GM19099 (cell line): Measurements from ENCODE around the gene ADAMTS3.

Experiments used
- POLR2A ChIP-seq: IDR thresholded peaks from 3 replicates; pipeline ENCODE4 v1.6.1; 2011; ENCODE audit warnings: low read depth; ENCODE audit not compliant: insufficient read length; ENCODE audit errors: extremely low read depth

Gene ADAMTS3

DNA sequence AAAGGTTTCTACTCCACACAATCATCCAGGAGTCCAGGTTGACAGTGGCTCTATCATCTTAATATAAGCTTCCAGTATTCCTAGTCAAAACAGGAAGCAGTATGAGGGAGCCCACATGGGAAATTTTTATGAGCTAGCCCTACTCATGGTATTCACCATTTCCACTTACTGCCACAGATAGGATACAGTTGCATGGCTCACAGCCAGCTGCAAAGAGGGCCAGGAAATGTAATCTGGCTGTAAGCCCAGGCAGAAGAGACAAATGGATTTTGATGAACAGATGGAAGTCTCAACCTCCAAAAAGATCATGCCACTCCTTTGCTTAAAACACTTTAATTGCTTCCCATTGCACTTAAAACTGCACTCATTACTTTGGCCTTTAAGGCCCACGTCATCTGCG lies 150.6 kb downstream of the ADAMTS3 start:
- no peak for TF ChIP-seq POLR2A

- TF ChIP-seq POLR2A: no peak
Measured at GRCh38 chr4:72410158-72410557, 158.9 kb downstream of the ADAMTS3 start.

DNA sequence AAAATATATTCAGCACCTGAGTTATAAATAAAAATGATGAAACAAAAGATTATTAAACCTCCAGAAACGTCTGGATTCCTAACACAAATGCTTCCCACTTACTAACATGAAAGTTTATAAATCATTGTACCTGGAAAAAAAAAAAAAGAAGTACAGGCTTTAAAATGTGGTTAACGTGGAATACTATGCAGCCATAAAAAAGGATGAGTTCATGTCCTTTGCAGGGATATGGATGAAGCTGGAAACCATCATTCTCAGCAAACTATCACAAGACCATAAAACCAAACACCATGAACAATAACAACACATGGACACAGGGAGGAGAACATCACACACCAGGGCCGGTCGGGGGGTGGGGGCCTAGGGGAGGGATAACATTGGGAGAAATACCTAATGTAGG lies 160.5 kb downstream of the ADAMTS3 start:
- no peak for TF ChIP-seq POLR2A

- TF ChIP-seq POLR2A: no peak
Measured at GRCh38 chr4:72405417-72405816, 163.6 kb downstream of the ADAMTS3 start.

- no peak for TF ChIP-seq POLR2A
Measured at GRCh38 chr4:72397314-72397713, 171.7 kb downstream of the ADAMTS3 start.

DNA sequence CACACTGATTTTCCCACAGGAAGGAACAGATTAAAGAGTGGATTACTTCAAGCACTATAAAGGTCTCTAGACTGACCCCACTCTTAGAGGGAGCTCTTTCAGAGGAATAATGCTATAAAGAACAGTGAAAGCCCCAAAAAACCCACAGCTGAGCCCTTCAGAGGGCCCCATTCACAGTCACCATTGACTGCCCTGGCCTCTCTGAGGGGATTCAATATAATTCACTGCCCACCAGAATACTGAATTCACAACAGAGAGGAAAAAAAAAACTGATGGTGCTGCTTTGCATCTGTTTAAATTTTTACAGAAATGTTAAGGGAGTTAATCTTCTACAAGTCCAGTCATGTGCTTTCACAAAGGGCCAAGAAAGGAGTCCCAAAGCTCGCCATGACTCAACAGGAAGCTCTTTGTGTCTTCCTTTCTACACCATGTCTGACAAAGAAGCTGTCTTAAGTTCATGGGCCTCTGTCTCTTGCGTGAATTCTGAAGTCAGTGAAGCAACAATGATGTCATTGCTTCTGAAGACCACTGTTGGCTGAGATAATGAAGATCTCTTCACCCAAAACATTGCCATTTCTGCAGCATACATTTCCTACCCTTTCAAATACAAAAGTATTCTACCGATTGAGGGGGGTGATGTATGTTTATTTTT lies 174.9 kb downstream of the ADAMTS3 start:
- no peak for TF ChIP-seq POLR2A

GRCh38 chr4:72391281-72391680 lies 177.7 kb downstream of the ADAMTS3 start:
- no peak for TF ChIP-seq POLR2A

- no peak for TF ChIP-seq POLR2A
Measured at GRCh38 chr4:72390409-72390808, 178.6 kb downstream of the ADAMTS3 start.

- TF ChIP-seq POLR2A: no peak
Measured at GRCh38 chr4:72388521-72388920, 180.5 kb downstream of the ADAMTS3 start.

DNA sequence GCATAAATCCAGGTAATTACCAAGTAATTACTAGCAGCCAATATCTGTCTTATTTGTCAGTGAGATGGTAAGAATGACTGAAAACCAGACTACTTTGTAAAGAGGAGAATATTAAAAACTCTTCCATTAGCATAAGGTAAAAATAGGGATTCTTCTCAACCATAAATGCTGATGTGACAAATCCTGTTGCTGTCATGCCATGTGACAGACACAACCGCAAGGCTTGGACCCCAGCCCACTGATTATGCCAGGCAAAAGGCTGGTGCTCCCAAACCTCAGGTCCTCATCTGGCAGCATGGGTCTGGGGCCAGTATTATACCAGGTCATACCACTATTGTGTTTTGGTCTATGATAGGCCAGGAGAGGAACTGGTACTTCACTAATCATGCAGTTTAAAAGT lies 181.1 kb downstream of the ADAMTS3 start:
- TF ChIP-seq POLR2A: no peak

DNA sequence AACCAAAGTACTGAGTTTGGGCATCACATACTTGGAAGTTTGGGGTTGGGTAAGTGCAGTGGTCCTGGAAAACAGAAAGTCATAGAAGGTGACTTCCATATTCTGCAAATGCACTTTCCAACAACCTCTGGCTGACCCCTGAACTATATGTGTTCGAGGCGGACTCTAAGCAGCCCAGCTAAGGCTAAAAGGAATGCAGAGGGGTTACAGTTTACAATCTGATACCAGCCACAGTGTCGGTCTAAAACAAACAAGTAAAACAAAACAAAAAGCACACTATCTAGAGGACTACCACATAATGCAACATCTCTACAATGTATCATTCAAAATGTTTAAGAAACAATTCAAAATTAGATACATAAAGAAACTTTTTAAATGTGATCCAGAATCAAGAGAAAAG lies 185.6 kb downstream of the ADAMTS3 start:
- TF ChIP-seq POLR2A: no peak

GRCh38 chr4:72378901-72379300 lies 190.1 kb downstream of the ADAMTS3 start:
- no peak for TF ChIP-seq POLR2A

GRCh38 chr4:72377491-72378194 lies 191.4 kb downstream of the ADAMTS3 start:
- no peak for TF ChIP-seq POLR2A

GRCh38 chr4:72376901-72377300 lies 192.1 kb downstream of the ADAMTS3 start:
- no peak for TF ChIP-seq POLR2A

DNA sequence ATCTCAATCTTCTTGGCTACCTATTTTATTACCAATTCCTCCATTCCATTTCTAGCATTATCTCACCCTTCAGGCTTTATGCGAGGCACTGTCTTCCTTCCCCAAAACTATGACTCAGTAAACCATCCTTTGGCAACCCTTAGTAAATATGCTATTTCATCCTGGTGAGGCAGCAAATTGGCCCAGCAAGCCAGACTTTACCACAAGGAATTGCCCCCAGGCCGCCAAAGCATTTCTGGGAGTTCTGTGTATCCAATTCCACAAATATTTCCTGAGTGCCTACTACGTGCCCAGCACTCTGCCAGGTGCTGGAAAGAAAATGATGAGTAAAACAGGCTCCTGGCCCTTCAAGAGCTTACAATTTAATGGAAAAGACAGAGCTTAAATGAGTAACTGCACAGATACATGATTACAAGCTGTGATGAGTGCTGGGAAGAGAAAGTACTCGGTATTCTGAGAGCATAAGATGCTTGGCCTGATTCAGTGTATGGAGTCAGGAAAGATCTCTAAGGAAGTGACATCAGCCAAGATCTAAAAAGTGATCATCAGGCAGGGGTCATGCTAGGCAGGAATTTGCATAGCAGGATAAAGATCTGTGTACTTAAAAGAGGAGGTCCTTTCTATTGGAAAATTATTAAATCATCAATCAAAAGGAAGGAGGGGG lies 193.8 kb downstream of the ADAMTS3 start:
- TF ChIP-seq POLR2A: no peak

DNA sequence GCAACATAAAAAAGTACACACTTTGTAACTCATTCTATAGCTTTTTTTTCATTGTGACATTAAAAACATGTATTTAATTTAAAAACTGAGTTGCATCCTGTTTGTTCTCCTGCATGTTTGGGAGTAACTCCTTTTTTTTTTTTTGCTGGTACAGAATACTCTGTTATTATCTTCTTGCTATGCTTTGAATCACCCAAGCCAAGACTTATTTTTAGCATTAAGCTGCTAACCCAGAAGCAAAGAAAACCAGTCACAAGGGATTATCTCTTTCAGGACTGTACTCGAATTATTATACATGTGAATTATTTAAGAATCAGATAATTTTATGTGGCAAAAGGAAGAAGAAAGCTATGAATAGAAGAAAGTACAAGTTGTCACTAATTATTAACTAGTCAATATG lies 194.9 kb downstream of the ADAMTS3 start:
- no peak for TF ChIP-seq POLR2A
